ENCODE measurements around the gene MPPE1. TPM values are rescaled to one million over a fixed set of nuclear protein-coding genes. Genes with fewer than 3 reads are reported as not detected.

MPPE1 gene
- polyA plus RNA-seq, 1 donor from 2014 or later = 36.2 TPM

DNA sequence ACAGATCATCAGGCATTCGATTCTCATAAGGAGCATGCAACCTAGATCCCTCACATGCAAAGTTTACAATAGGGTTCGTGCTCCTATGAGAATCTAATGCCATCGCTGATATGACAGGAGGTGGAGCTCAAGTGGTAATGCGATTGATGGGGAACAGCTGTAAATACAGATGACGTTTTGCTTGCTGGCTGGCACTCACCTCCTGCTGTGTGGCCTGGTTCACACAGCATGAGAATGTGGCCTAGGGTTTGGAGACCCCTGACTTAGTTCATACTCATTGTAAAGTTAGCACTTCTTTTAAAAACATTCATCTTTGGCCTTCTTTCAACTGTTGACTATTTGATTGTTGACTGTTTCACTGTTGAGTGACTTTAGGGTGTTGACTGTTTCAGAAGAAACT, 65.6 kb downstream of the MPPE1 start:
- Mint-ChIP-seq H3K27me3 (no peaks in the 10 kb centered on the region), H3K4me3 (no peak overlapping the region), H3K4me1 (no peaks in the 10 kb centered on the region), H3K27ac (no peak overlapping the region), H3K36me3 (no peaks in the 10 kb centered on the region), H3K9me3 (no peaks in the 10 kb centered on the region)

DNA sequence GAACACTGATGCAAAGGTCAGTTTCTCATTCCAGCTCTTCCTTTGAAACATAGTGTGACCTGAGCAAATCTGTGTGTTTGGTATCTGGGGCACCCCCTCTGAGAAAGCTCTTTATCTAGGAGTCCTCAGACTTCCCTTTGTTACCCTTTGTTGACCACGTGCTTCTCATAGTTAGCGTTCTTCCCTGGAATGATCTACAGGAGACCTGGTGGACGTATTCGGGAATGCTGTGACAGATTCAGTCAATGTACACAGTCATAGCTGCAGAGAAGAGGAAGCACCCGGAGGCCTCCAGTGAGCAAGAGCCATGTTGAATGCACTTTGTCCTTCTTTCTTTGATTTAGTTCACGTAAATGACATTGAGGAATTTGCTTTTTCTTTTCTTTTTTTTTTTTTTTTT, 67.6 kb downstream of the MPPE1 start:
- Mint-ChIP-seq H3K4me3 (no peak overlapping the region), H3K9me3 (no peaks in the 10 kb centered on the region), H3K4me1 (no peaks in the 10 kb centered on the region), H3K27me3 (no peaks in the 10 kb centered on the region), H3K27ac (no peak overlapping the region), H3K36me3 (no peaks in the 10 kb centered on the region)

DNA sequence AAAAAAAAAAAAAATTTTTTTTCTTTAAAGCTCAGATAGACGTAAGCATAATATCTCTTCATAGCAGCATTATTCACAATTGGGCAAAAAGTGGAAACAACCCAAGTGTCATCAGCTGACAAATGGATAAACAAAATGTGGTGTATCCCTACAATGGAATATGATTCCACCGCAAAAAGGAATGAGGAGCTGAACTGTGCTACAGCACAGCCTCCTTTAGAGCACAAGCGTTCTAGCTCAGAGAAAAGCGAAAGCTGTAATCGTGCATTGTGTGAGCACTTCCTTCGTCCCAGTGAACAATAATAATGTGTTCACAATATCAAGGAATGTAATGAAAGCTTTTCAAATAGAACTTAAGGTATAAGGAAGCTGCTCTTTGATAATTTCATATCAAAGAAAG, 68.6 kb downstream of the MPPE1 start:
- no peaks in the 10 kb centered on the region for H3K9me3 Mint-ChIP-seq
- H3K4me1 Mint-ChIP-seq = no peaks in the 10 kb centered on the region
- H3K36me3 Mint-ChIP-seq = no peaks in the 10 kb centered on the region
- H3K27me3 Mint-ChIP-seq = no peaks in the 10 kb centered on the region
- no peak overlapping the region for H3K27ac Mint-ChIP-seq
- H3K4me3 Mint-ChIP-seq = no peak overlapping the region

DNA sequence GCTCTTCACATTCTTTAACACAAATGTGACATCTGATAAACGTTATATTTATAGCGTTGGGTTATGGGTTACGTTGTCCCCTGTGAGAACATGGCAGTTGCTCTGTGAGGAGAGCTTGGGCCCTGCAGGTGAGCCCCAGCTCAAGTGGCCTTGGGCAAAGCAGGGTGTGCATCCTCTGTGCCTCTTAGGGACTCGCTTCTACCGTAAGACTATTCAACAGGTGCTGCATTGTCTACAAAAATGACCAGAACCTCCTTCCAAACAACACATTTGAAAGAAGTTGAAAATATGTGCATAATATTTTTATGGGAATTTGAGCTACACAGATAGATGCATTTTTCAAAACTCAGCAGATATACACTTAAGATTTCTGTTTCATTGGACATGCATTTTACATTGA, 73.3 kb downstream of the MPPE1 start:
- Mint-ChIP-seq H3K36me3 (no peaks in the 10 kb centered on the region), H3K27me3 (no peaks in the 10 kb centered on the region), H3K9me3 (peaks cover 0 to 3% (median 0%) of the 10 kb centered on the region in 3 donors), H3K27ac (no peak overlapping the region), H3K4me1 (no peaks in the 10 kb centered on the region), H3K4me3 (no peak overlapping the region)

Other genes starting within 250 kb of the MPPE1 start
- gene GNAL, start 219.1 kb downstream of the MPPE1 start, polyA plus RNA-seq = 0.20 TPM
- gene CHMP1B, start 56.9 kb downstream of the MPPE1 start, polyA plus RNA-seq = 49.1 TPM
- gene IMPA2, start 73.2 kb upstream of the MPPE1 start, polyA plus RNA-seq = 11.9 TPM
- not detected for gene ANKRD62, start 185.5 kb upstream of the MPPE1 start, polyA plus RNA-seq

Data from IgD-negative memory B cell (primary cell).